GM12873 (cell line): ENCODE measurements around the gene LYZL1.

ENCODE experiments used
- CTCF ChIP-seq: IDR thresholded peaks from 2 replicates; pipeline ENCODE4 v1.5.1; 2012; ENCODE audit warnings: low read depth, mild to moderate bottlenecking, moderate library complexity, low read length, control low read depth; ENCODE audit not compliant: insufficient read depth; ENCODE audit errors: missing control alignments

Gene LYZL1

GRCh38 chr10:29314726-29315125 is 25.9 kb downstream of the LYZL1 start:
- no peak for TF ChIP-seq CTCF

- no peak for TF ChIP-seq CTCF
Observed at GRCh38 chr10:29315814-29316213, 26.9 kb downstream of the LYZL1 start.

- no peak for TF ChIP-seq CTCF
Observed at GRCh38 chr10:29316308-29317026, 27.6 kb downstream of the LYZL1 start.

GRCh38 chr10:29317027-29317420 is 28.2 kb downstream of the LYZL1 start:
- TF ChIP-seq CTCF: no peak

- no peak for TF ChIP-seq CTCF
Observed at GRCh38 chr10:29317423-29318021, 28.7 kb downstream of the LYZL1 start.

GRCh38 chr10:29319205-29319781 is 30.4 kb downstream of the LYZL1 start:
- TF ChIP-seq CTCF: no peak

GRCh38 chr10:29321656-29322055 is 32.8 kb downstream of the LYZL1 start:
- no peak for TF ChIP-seq CTCF
